GM06990 (cell line): ENCODE data around the gene SDK1.

Experiments used
- DNase-seq: peaks from one replicate; pipeline ENCODE4 v3.0.0-alpha.2; 2011; ENCODE audit not compliant: insufficient read length; ENCODE audit errors: extremely low read depth
- H3K27me3 ChIP-seq: replicated peaks from 2 replicates; pipeline ENCODE4 v1.6.0; 2011; ENCODE audit warnings: low read length; ENCODE audit not compliant: control insufficient read depth, insufficient read depth
- H3K36me3 ChIP-seq: 2 replicates; pipeline ENCODE4 v1.5.1; 2011; ENCODE audit warnings: low read length; ENCODE audit not compliant: control insufficient read depth, insufficient read depth
- H3K4me3 ChIP-seq: replicated peaks from 2 replicates; pipeline ENCODE4 v1.5.1; 2011; ENCODE audit warnings: low read depth, mild to moderate bottlenecking, control low read depth, low read length
- TF ChIP-seq, protein P1 (sequence below): IDR thresholded peaks from 2 replicates; pipeline ENCODE4 v1.5.1; 2011; ENCODE audit warnings: low read length, control low read depth, mild to moderate bottlenecking, inconsistent platforms; ENCODE audit not compliant: insufficient read depth, poor library complexity, severe bottlenecking

Gene SDK1

DNA sequence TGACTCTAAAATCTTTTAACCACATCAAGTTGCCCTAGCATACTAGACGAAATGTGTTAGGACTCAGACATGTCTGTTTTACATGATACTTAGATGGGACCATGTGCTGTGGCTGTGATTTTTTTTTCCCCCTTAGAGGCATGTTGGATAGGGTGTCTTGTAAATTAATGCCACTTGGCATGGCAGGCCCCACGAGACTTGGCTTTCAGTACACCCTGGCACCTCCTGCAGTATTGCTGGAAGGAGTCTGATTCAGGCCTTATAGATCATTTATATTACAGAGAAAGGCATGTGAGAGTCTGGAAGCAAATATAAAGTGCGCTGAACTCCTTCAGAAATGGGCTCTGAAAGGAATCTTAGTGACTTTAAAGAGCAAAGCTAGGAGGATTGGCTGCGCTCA, 494.1 kb downstream of the SDK1 start:
- no peak for DNase-seq
- Histone ChIP-seq H3K27me3 (no peaks in the 10 kb centered on the region), H3K4me3 (no peak overlapping the region), H3K36me3 (no peaks in the 10 kb centered on the region)
- TF ChIP-seq, protein P1, sequence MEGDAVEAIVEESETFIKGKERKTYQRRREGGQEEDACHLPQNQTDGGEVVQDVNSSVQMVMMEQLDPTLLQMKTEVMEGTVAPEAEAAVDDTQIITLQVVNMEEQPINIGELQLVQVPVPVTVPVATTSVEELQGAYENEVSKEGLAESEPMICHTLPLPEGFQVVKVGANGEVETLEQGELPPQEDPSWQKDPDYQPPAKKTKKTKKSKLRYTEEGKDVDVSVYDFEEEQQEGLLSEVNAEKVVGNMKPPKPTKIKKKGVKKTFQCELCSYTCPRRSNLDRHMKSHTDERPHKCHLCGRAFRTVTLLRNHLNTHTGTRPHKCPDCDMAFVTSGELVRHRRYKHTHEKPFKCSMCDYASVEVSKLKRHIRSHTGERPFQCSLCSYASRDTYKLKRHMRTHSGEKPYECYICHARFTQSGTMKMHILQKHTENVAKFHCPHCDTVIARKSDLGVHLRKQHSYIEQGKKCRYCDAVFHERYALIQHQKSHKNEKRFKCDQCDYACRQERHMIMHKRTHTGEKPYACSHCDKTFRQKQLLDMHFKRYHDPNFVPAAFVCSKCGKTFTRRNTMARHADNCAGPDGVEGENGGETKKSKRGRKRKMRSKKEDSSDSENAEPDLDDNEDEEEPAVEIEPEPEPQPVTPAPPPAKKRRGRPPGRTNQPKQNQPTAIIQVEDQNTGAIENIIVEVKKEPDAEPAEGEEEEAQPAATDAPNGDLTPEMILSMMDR: no peak

GRCh38 chr7:3795781-3796180, 494.7 kb downstream of the SDK1 start:
- no peaks in the 10 kb centered on the region for H3K27me3 ChIP-seq
- TF ChIP-seq, protein P1: no peak
- DNase-seq: no peak

GRCh38 chr7:3805151-3805550, 504.1 kb downstream of the SDK1 start:
- Histone ChIP-seq H3K36me3 (no peaks in the 10 kb centered on the region), H3K27me3 (no peaks in the 10 kb centered on the region), H3K4me3 (no peak overlapping the region)
- TF ChIP-seq, protein P1: no peak
- DNase-seq: no peak

More at GRCh38 chr7:3795781-3796180, 494.7 kb downstream of the SDK1 start:
- H3K4me3 ChIP-seq: no peak overlapping the region
- no peaks in the 10 kb centered on the region for H3K36me3 ChIP-seq

- TF ChIP-seq, protein P1: no peak
- no peaks in the 10 kb centered on the region for H3K36me3 ChIP-seq
- H3K4me3 ChIP-seq: no peak overlapping the region
- DNase-seq: no peak
- no peaks in the 10 kb centered on the region for H3K27me3 ChIP-seq
Observed at GRCh38 chr7:3806516-3806915, 505.5 kb downstream of the SDK1 start.

- DNase-seq: no peak
- no peak overlapping the region for H3K4me3 ChIP-seq
- H3K27me3 ChIP-seq: no peaks in the 10 kb centered on the region
- H3K36me3 ChIP-seq: no peaks in the 10 kb centered on the region
- TF ChIP-seq, protein P1: no peak
Observed at GRCh38 chr7:3807824-3808223, 506.8 kb downstream of the SDK1 start.

- TF ChIP-seq, protein P1: no peak
- no peak for DNase-seq
- Histone ChIP-seq H3K36me3 (no peaks in the 10 kb centered on the region), H3K27me3 (no peaks in the 10 kb centered on the region), H3K4me3 (no peak overlapping the region)
Observed at GRCh38 chr7:3821488-3821887, 520.4 kb downstream of the SDK1 start.
